ENCODE data around the gene HEATR9. TPM values are rescaled to one million over a fixed set of nuclear protein-coding genes. Genes with fewer than 3 reads are reported as not detected.

Gene HEATR9
- total RNA-seq, 1 donor from 2014 or later = 0.21 TPM

GRCh38 chr17:35865412-35866340, 3.0 kb downstream of the HEATR9 start:
- DNase-seq (ENCODE audit: low spot score) = no peak

GRCh38 chr17:35864853-35865252, 3.8 kb downstream of the HEATR9 start:
- DNase-seq (ENCODE audit: low spot score) = no peak

GRCh38 chr17:35856603-35857002, 12.1 kb downstream of the HEATR9 start:
- no peak for DNase-seq (ENCODE audit: low spot score)

GRCh38 chr17:35855965-35856364, 12.7 kb downstream of the HEATR9 start:
- no peak for DNase-seq (ENCODE audit: low spot score)

GRCh38 chr17:35849469-35850348, 19.0 kb downstream of the HEATR9 start:
- peak; percentile 52 for DNase-seq (ENCODE audit: low spot score)

GRCh38 chr17:35847633-35848373, 20.9 kb downstream of the HEATR9 start:
- no peak for DNase-seq (ENCODE audit: low spot score)

- no peak for DNase-seq (ENCODE audit: low spot score)
Observed at GRCh38 chr17:35847006-35847405, 21.7 kb downstream of the HEATR9 start.

- no peak for DNase-seq (ENCODE audit: low spot score)
Observed at GRCh38 chr17:35846055-35846809, 22.5 kb downstream of the HEATR9 start.

- DNase-seq (ENCODE audit: low spot score) = no peak
Observed at GRCh38 chr17:35844547-35844946, 24.1 kb downstream of the HEATR9 start.

GRCh38 chr17:35843698-35844097, 25.0 kb downstream of the HEATR9 start:
- no peak for DNase-seq (ENCODE audit: low spot score)

- DNase-seq (ENCODE audit: low spot score) = no peak
Observed at GRCh38 chr17:35842239-35842638, 26.5 kb downstream of the HEATR9 start.

GRCh38 chr17:35841505-35841904, 27.2 kb downstream of the HEATR9 start:
- no peak for DNase-seq (ENCODE audit: low spot score)

- no peak for DNase-seq (ENCODE audit: low spot score)
Observed at GRCh38 chr17:35841101-35841500, 27.6 kb downstream of the HEATR9 start.

- DNase-seq (ENCODE audit: low spot score) = no peak
Observed at GRCh38 chr17:35825206-35825605, 43.5 kb downstream of the HEATR9 start.

- DNase-seq (ENCODE audit: low spot score) = no peak
Observed at GRCh38 chr17:35821308-35821707, 47.4 kb downstream of the HEATR9 start.

- no peak for DNase-seq (ENCODE audit: low spot score)
Observed at GRCh38 chr17:35819455-35819854, 49.2 kb downstream of the HEATR9 start.

GRCh38 chr17:35817196-35817595, 51.5 kb downstream of the HEATR9 start:
- no peak for DNase-seq (ENCODE audit: low spot score)

- DNase-seq (ENCODE audit: low spot score) = no peak
Observed at GRCh38 chr17:35816723-35817122, 52.0 kb downstream of the HEATR9 start.

GRCh38 chr17:35812456-35812855, 56.2 kb downstream of the HEATR9 start:
- DNase-seq (ENCODE audit: low spot score) = no peak

- no peak for DNase-seq (ENCODE audit: low spot score)
Observed at GRCh38 chr17:35811759-35812158, 56.9 kb downstream of the HEATR9 start.

- no peak for DNase-seq (ENCODE audit: low spot score)
Observed at GRCh38 chr17:35809855-35810461, 58.7 kb downstream of the HEATR9 start.

Measured in ureter (tissue), 1 donor.